Measurements from ENCODE around the gene ZNF436. TPM values are rescaled to one million over a fixed set of nuclear protein-coding genes. Genes with fewer than 3 reads are reported as not detected.

ZNF436 gene
- total and polyA plus RNA-seq, 11 donors, result 3.1 to 29.8 (median 12.1) TPM

- Histone ChIP-seq H3K27ac (peak overlapping the region in 7 of 12 donors; percentile 32 to 76 (median 56)), H3K4me1 (peaks cover 5 to 59% (median 33%) of the 10 kb centered on the region in 12 donors), H3K27me3 (no peaks in the 10 kb centered on the region), H3K9me3 (peaks cover 0 to 4% (median 0%) of the 10 kb centered on the region in 12 donors), H3K36me3 (peaks cover 0 to 2% (median 0%) of the 10 kb centered on the region in 9 donors), H3K4me3 (no peak overlapping the region)
- intact Hi-C loops (cut with DNase I), result loop anchor here in 7 of 10 donors (2.0 to 10.0 kb wide), 6 partner anchors 34 to 178 kb away; partner anchors contain the start of genes ZNF436 (in 5 of the 7) and HNRNPR (in 3 of the 7)
- 75 to 83% (median 80%) methylated on average over 11 of the region's 11 CpGs for WGBS, 4 donors
- no peak for DNase-seq
- no peak for ATAC-seq
- no peak for TF ChIP-seq CTCF (IDR thresholded peaks at IDR 0.05)
- TF ChIP-seq POLR2A (IDR thresholded peaks at IDR 0.05), result no peak
Measured at GRCh38 chr1:23402286-23403037, 32.8 kb upstream of the ZNF436 start.

GRCh38 chr1:23401313-23401712 lies 31.7 kb upstream of the ZNF436 start:
- peaks cover 0 to 9% (median 0%) of the 10 kb centered on the region in 9 donors for H3K36me3 ChIP-seq
- WGBS, 4 donors, result 61 to 84% (median 75%) methylated on average over 6 of the region's 6 CpGs
- peaks cover 5 to 59% (median 33%) of the 10 kb centered on the region in 12 donors for H3K4me1 ChIP-seq
- DNase-seq (no peak), ATAC-seq (no peak)
- intact Hi-C loops (cut with DNase I), result loop anchor here in 8 of 10 donors (2.0 to 10.0 kb wide), 6 partner anchors 34 to 177 kb away; partner anchors contain the start of genes HNRNPR (in 5 of the 8) and ZNF436 (in 4 of the 8)
- peak overlapping the region in 10 of 12 donors; percentile 0 to 76 (median 34) for H3K27ac ChIP-seq
- H3K27me3 ChIP-seq, result no peaks in the 10 kb centered on the region
- peaks cover 0 to 4% (median 0%) of the 10 kb centered on the region in 12 donors for H3K9me3 ChIP-seq
- TF ChIP-seq CTCF (IDR thresholded peaks at IDR 0.05) (no peak), POLR2A (IDR thresholded peaks at IDR 0.05) (no peak)
- H3K4me3 ChIP-seq, result no peak overlapping the region

GRCh38 chr1:23400324-23401114 lies 30.9 kb upstream of the ZNF436 start:
- Histone ChIP-seq H3K27ac (peak overlapping the region in 10 of 12 donors; percentile 0 to 76 (median 34)), H3K9me3 (peaks cover 0 to 4% (median 0%) of the 10 kb centered on the region in 12 donors), H3K4me3 (no peak overlapping the region), H3K27me3 (no peaks in the 10 kb centered on the region), H3K36me3 (peaks cover 0 to 13% (median 0%) of the 10 kb centered on the region in 9 donors), H3K4me1 (peaks cover 5 to 59% (median 34%) of the 10 kb centered on the region in 12 donors)
- ATAC-seq, result peak in 1 of 4 donors; percentile 10
- 75 to 87% (median 85%) methylated on average over 5 of the region's 5 CpGs for whole genome bisulfite sequencing, 4 donors
- DNase-seq, result no peak
- TF ChIP-seq POLR2A (IDR thresholded peaks at IDR 0.05) (no peak), CTCF (IDR thresholded peaks at IDR 0.05) (no peak)
- intact Hi-C loops (cut with DNase I), result loop anchor here in 8 of 10 donors (2.0 to 10.0 kb wide), 6 partner anchors 33 to 176 kb away; partner anchors contain the start of genes HNRNPR (in 5 of the 8) and ZNF436 (in 4 of the 8)
